OCI-LY3 (cell line): ENCODE results near the gene MRPL57.

Source experiments
- EZH2phosphoT487 ChIP-seq: fragments of 200-600 bp; shearing (Covaris generic); IDR thresholded peaks from 2 replicates; pipeline ENCODE4 v1.6.1; 2018; ENCODE audit warnings: antibody characterized with exemption, mixed run types, low read depth
- TF ChIP-seq, protein P1 (sequence below): fragments of 200-600, 300-600 bp; sonication (generic); IDR thresholded peaks from 2 replicates; pipeline ENCODE4 v1.5.1; 2014; ENCODE audit warnings: antibody characterized with exemption, low read length, low read depth

DNA sequence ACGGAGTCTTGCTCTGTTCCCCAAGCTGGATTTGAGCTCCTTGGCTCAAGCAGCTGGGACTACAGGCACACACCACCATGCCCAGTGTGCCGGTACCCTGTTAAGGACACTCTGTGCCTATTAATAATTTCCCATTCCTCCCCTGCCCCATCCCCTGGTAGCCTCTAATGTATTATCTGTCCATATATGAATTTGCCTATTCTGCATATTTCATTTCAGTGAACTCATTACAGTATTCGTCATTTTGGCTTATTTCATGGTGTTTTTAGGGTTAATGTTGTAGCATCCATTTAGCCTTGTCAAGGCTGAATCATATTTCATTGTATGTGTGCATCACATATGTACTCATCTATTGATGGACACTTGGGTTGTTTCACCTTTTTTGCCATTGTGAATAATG, 33.7 kb upstream of the MRPL57 start:
- TF ChIP-seq, protein P1, sequence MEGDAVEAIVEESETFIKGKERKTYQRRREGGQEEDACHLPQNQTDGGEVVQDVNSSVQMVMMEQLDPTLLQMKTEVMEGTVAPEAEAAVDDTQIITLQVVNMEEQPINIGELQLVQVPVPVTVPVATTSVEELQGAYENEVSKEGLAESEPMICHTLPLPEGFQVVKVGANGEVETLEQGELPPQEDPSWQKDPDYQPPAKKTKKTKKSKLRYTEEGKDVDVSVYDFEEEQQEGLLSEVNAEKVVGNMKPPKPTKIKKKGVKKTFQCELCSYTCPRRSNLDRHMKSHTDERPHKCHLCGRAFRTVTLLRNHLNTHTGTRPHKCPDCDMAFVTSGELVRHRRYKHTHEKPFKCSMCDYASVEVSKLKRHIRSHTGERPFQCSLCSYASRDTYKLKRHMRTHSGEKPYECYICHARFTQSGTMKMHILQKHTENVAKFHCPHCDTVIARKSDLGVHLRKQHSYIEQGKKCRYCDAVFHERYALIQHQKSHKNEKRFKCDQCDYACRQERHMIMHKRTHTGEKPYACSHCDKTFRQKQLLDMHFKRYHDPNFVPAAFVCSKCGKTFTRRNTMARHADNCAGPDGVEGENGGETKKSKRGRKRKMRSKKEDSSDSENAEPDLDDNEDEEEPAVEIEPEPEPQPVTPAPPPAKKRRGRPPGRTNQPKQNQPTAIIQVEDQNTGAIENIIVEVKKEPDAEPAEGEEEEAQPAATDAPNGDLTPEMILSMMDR: no peak
- TF ChIP-seq EZH2phosphoT487: no peak
